Peyer's patch (tissue), 4 donors: ENCODE data around the gene C6.

Experiments used
- CTCF ChIP-seq, 6 experiments: fragments of 450-650 bp in 4 of 6; fragments of 200-600 bp in 2 of 6; sonication (generic) in 1 of 6; IDR thresholded peaks; one replicate each; pipeline ENCODE4 v1.5.1; 2017 to 2019; ENCODE audit warnings: antibody characterized with exemption in 6 of 6, mild to moderate bottlenecking in 3 of 6, moderate library complexity in 1 of 6
- POLR2A ChIP-seq, 2 donors: fragments of 450-650 bp; IDR thresholded peaks; one replicate each; pipeline ENCODE4 v1.5.1; 2017; ENCODE audit warnings: antibody characterized with exemption in 2 of 2, mild to moderate bottlenecking in 2 of 2, moderate library complexity in 2 of 2

DNA sequence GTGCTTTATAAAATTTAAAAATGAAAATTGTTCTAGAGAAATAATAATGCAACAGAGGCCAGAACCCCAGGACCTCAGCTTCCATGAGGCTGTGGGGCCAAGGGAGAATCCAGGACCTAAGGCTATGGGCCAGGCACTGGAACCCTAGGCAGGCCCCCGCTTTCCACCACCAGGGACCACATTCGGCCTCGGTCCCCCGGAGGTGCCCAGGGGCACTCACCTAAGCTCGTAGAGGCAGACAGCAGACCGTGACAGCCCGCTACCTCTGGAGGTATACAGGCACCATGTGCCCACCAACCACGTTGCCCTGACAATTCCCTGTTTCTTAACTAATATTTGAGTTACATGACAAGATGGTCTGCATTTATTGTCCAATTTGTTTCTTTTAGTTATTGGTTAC is 92.7 kb downstream of the C6 start:
- TF ChIP-seq CTCF (IDR thresholded peaks at IDR 0.05) (no peak), POLR2A (IDR thresholded peaks at IDR 0.05) (no peak)
